ENCODE data around the gene FOXP4.

DNA sequence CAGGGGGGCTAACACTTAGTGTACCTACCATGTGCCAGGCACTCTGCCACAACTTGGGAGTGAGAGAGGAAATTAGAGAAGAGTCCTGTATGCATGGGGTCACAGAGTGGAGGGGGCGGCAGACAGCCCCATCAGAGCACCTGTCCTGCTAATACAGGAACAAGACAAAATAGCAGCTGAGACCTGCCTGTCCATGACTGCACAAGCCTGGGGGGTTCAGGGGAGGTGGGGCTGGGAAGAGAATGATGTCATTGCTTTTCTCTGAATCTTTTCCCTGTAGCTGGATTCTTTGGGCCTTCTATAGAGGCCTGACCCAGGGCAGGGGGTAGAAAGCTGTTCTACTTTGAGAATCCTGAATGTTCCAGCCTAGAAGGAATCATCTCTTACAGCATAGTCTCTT is 37.4 kb downstream of the FOXP4 start:
- TF ChIP-seq, protein P1, sequence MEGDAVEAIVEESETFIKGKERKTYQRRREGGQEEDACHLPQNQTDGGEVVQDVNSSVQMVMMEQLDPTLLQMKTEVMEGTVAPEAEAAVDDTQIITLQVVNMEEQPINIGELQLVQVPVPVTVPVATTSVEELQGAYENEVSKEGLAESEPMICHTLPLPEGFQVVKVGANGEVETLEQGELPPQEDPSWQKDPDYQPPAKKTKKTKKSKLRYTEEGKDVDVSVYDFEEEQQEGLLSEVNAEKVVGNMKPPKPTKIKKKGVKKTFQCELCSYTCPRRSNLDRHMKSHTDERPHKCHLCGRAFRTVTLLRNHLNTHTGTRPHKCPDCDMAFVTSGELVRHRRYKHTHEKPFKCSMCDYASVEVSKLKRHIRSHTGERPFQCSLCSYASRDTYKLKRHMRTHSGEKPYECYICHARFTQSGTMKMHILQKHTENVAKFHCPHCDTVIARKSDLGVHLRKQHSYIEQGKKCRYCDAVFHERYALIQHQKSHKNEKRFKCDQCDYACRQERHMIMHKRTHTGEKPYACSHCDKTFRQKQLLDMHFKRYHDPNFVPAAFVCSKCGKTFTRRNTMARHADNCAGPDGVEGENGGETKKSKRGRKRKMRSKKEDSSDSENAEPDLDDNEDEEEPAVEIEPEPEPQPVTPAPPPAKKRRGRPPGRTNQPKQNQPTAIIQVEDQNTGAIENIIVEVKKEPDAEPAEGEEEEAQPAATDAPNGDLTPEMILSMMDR (conservative IDR thresholded peaks at IDR 0.05): no peak
- no peak for TF ChIP-seq ZFX (IDR thresholded peaks at IDR 0.05)
